IMR-90 (cell line): ENCODE measurements around the gene FARS2. TPM values are rescaled to one million over a fixed set of nuclear protein-coding genes. Genes with fewer than 3 reads are reported as not detected.

ENCODE experiments used
- ATAC-seq: fragments of 200-7000 bp; cut with Tn5 transposase; 2 replicates; pipeline ENCODE4 v1.9.1; 2020; ENCODE audit warnings: low read depth, mild to moderate bottlenecking, moderate library complexity
- BruUV-seq: library from RNA; stranded (reverse); fragments of 400-500 nt; replicated peaks from 2 replicates; lab custom pipeline; 2021; lab: Mats Ljungman, UMichigan
- CTCF ChIA-PET: fragments of 300-600 bp; formaldehyde crosslinking; extraction: SDS; loops from one replicate; lab custom pipeline; 2021; ENCODE audit warnings: antibody characterized with exemption; lab: Yijun Ruan, JAX
- POLR2A ChIA-PET: fragments of 300-600 bp; sonication (Branson Sonifier 250); formaldehyde crosslinking; loops from one replicate; lab custom pipeline; 2022; ENCODE audit warnings: antibody characterized with exemption; ENCODE audit not compliant: unreplicated experiment; lab: Charles Lee
- DNase-seq: peaks from one replicate; pipeline ENCODE4 v3.0.0; 2013
- H2AFZ ChIP-seq: replicated peaks from 2 replicates; pipeline ENCODE3; 2013; ENCODE audit warnings: low read length, mild to moderate bottlenecking; ENCODE audit not compliant: poor library complexity
- H2AK5ac ChIP-seq: 2 replicates; pipeline ENCODE4 v1.6.1; 2013; ENCODE audit warnings: low read depth, low read length, inconsistent platforms
- H2AK9ac ChIP-seq: replicated peaks from 2 replicates; pipeline ENCODE3; 2013; ENCODE audit warnings: mild to moderate bottlenecking, low read depth, low read length, moderate library complexity; ENCODE audit not compliant: poor library complexity
- H2BK120ac ChIP-seq: 2 replicates; pipeline ENCODE4 v1.6.1; 2013; ENCODE audit warnings: low read depth, low read length, inconsistent platforms
- H2BK15ac ChIP-seq: 3 replicates; pipeline ENCODE4 v1.6.1; 2013; ENCODE audit warnings: low read depth, low read length, inconsistent platforms
- H2BK20ac ChIP-seq: 2 replicates; pipeline ENCODE4 v1.6.1; 2013; ENCODE audit warnings: low read depth, mild to moderate bottlenecking, inconsistent platforms, low read length, moderate library complexity
- H2BK5ac ChIP-seq: 2 replicates; pipeline ENCODE4 v1.6.1; 2013; ENCODE audit warnings: mild to moderate bottlenecking, low read depth, low read length, inconsistent platforms; ENCODE audit not compliant: poor library complexity, severe bottlenecking
- H3K14ac ChIP-seq: replicated peaks from 2 replicates; pipeline ENCODE4 v1.6.1; 2013; ENCODE audit warnings: low read depth, low read length, inconsistent platforms
- H3K18ac ChIP-seq: 2 replicates; pipeline ENCODE4 v1.6.1; 2013; ENCODE audit warnings: low read depth, low read length, control low read depth
- H3K23ac ChIP-seq: 2 replicates; pipeline ENCODE4 v1.6.1; 2013; ENCODE audit warnings: low read depth, low read length, inconsistent platforms
- H3K27ac ChIP-seq: 2 replicates; pipeline ENCODE4 v1.5.1; 2013; ENCODE audit warnings: mild to moderate bottlenecking, control low read depth, low read length; ENCODE audit not compliant: insufficient read depth
- H3K27me3 ChIP-seq: 2 replicates; pipeline ENCODE4 v1.6.1; 2013; ENCODE audit warnings: low read length; ENCODE audit not compliant: control insufficient read depth, insufficient read depth
- H3K36me3 ChIP-seq: 2 replicates; pipeline ENCODE4 v1.6.1; 2013; ENCODE audit warnings: low read length, mixed read lengths; ENCODE audit not compliant: control insufficient read depth, insufficient read depth
- H3K4ac ChIP-seq: 2 replicates; pipeline ENCODE4 v1.6.1; 2013; ENCODE audit warnings: low read depth, low read length, inconsistent platforms
- H3K4me1 ChIP-seq: 2 replicates; pipeline ENCODE4 v1.6.1; 2013; ENCODE audit warnings: low read length, mixed read lengths; ENCODE audit not compliant: control insufficient read depth, insufficient read depth
- H3K4me2 ChIP-seq: 2 replicates; pipeline ENCODE4 v1.6.1; 2013; ENCODE audit warnings: low read depth, mild to moderate bottlenecking, control low read depth, low read length, moderate library complexity
- H3K4me3 ChIP-seq: 2 replicates; pipeline ENCODE4 v1.5.1; 2013; ENCODE audit warnings: low read depth, mild to moderate bottlenecking, control low read depth, low read length, moderate library complexity; ENCODE audit not compliant: insufficient read depth
- H3K56ac ChIP-seq: 2 replicates; pipeline ENCODE4 v1.6.1; 2013; ENCODE audit warnings: low read length, inconsistent platforms; ENCODE audit not compliant: insufficient read depth; ENCODE audit errors: extremely low read depth
- H3K79me1 ChIP-seq, 2 experiments: 2 replicates each; pipeline ENCODE4 v1.6.1; 2013; ENCODE audit warnings: low read length in 2 of 2, inconsistent platforms in 1 of 2, low read depth in 1 of 2
- H3K9ac ChIP-seq: 2 replicates; pipeline ENCODE4 v1.6.1; 2013; ENCODE audit warnings: low read depth, low read length, control low read depth
- H3K9me1 ChIP-seq: 2 replicates; pipeline ENCODE4 v1.6.1; 2013; ENCODE audit warnings: low read length, inconsistent platforms; ENCODE audit not compliant: insufficient read depth
- H3K9me3 ChIP-seq: 2 replicates; pipeline ENCODE4 v1.6.1; 2013; ENCODE audit warnings: low read length; ENCODE audit not compliant: control insufficient read depth, insufficient read depth
- H4K20me1 ChIP-seq: 2 replicates; pipeline ENCODE4 v1.6.1; 2013; ENCODE audit warnings: low read length, inconsistent platforms; ENCODE audit not compliant: insufficient read depth
- H4K5ac ChIP-seq: 2 replicates; pipeline ENCODE4 v1.6.1; 2013; ENCODE audit warnings: mild to moderate bottlenecking, low read depth, low read length, control low read depth
- H4K8ac ChIP-seq, 2 experiments: 2 replicates each; pipeline ENCODE4 v1.6.1; 2013; ENCODE audit warnings: low read depth in 2 of 2, low read length in 2 of 2, control low read depth in 1 of 2, inconsistent platforms in 1 of 2
- H4K91ac ChIP-seq: 2 replicates; pipeline ENCODE4 v1.6.1; 2013; ENCODE audit warnings: low read depth, low read length, inconsistent platforms; ENCODE audit not compliant: insufficient read depth
- MAFK ChIP-seq: IDR thresholded peaks from 2 replicates; pipeline ENCODE4 v1.6.1; 2012; ENCODE audit warnings: low read depth, low read length, improper control_type of control experiment
- SMC3 ChIP-seq: fragments of 150-350 bp; IDR thresholded peaks from 2 replicates; pipeline ENCODE4 v1.6.1; 2016; ENCODE audit warnings: low read depth, mild to moderate bottlenecking, antibody characterized with exemption, low read length, moderate library complexity
- WGBS, 2 experiments: methylation state at CpG; one replicate each; pipeline versions ENCODE4 v1.1.5 to v1.1.7; 2013; ENCODE audit warnings: missing lambda C conversion rate in 2 of 2; ENCODE audit not compliant: insufficient read length in 1 of 2; ENCODE audit errors: extremely low coverage in 2 of 2; 5-methylcytosine and 5-hydroxymethylcytosine counted together
- dilution Hi-C: fragments of 300-500 bp; cut with HindIII; formaldehyde crosslinking; loops from one replicate; pipeline ENCODE4 v1.14.3; 2018; ENCODE audit warnings: low sequenced_read_pairs; ENCODE audit not compliant: unreplicated experiment
- in situ Hi-C: fragments of 300-500 bp; cut with MboI; formaldehyde crosslinking; loops from 3 replicates; pipeline ENCODE4 v1.14.3; 2019; ENCODE audit warnings: low sequenced_read_pairs, inconsistent platforms, mixed read lengths
- intact Hi-C: fragments of 100-400 bp; cut with micrococcal nuclease; formaldehyde crosslinking; loops from 2 replicates; pipeline ENCODE4 v1.10.0; 2022
- polyA plus RNA-seq, 3 experiments: library from polyadenylated mRNA; depleted of rRNA; stranded (reverse); fragments of >200 nt; gene quantifications; 2 replicates each; pipeline ENCODE4 v1.2.3, GENCODE V29; 2012; ENCODE audit warnings: low replicate concordance in 1 of 3
- total RNA-seq: library from RNA; depleted of rRNA; stranded (reverse); fragments of >200 nt; gene quantifications from 2 replicates; pipeline ENCODE4 v1.2.3, GENCODE V29; 2012

FARS2 gene
- total and polyA plus RNA-seq, 2 of the 4 experiments (the other 2 are of a cell fraction), result 12.1 to 28.9 TPM

DNA sequence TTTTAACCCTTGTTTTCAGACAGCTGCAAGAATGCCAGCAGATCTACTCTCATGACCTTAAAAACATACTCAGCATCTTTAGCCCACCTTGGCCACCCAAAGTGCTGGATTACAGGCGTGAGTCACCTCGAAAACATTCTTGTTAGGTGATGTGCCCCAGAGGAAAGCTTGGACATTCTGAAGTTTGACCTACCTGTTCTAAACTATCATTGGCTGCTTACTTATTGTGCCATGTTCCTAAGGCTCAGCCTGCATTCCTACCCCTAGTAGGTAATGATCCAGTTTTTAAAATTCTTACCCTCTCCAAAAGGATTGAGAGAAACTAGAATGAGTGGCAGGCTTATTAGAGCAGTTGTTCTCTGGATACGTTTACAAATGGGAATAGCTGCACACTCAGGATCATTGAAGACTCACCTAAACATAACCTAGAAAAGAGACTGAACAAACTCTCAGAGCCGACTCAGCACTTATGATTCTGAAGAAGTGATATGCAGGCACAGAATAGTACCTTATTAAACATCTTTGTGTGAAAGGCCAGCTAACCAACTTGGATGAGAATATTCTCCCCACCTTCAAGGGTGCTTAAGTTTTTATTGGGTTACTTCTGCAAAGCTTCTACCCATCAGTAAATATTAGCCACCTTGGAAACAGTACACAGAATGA is 383.3 kb downstream of the FARS2 start:
- H2BK15ac ChIP-seq, result no peak overlapping the region
- H2BK120ac ChIP-seq, result no peak overlapping the region
- H2AFZ ChIP-seq, result no peak overlapping the region
- H3K36me3 ChIP-seq, result no peaks in the 10 kb centered on the region
- no CpG with 5 or more reads among the region's 4 CpGs for WGBS, 2 experiments
- H3K4me3 ChIP-seq, result no peak overlapping the region
- H3K4me2 ChIP-seq, result no peak overlapping the region
- no peak for TF ChIP-seq SMC3
- TF ChIP-seq MAFK, result peak; percentile 85
- no peak overlapping the region for H2AK5ac ChIP-seq
- no peak for ATAC-seq
- BruUV-seq, result no TSS peak
- H3K18ac ChIP-seq, result no peak overlapping the region
- H2BK20ac ChIP-seq, result no peak overlapping the region
- H3K56ac ChIP-seq, result no peak overlapping the region
- H3K9ac ChIP-seq, result no peak overlapping the region
- no peak overlapping the region for H2AK9ac ChIP-seq
- in situ Hi-C loops (no loop called here), intact Hi-C loops (no loop called here), dilution Hi-C loops (no loop called here)
- POLR2A ChIA-PET, result no interaction called here
- no peak overlapping the region for H3K14ac ChIP-seq
- no peaks in the 10 kb centered on the region for H4K20me1 ChIP-seq
- H3K79me1 ChIP-seq, result no peaks in the 10 kb centered on the region
- no peak for DNase-seq
- no peak overlapping the region for H3K4ac ChIP-seq
- H3K23ac ChIP-seq, result no peak overlapping the region
- H3K9me3 ChIP-seq, result peaks cover 9% of the 10 kb centered on the region; the same call in 1 of the 2 replicates
- CTCF ChIA-PET, result no interaction called here
- no peak overlapping the region for H4K91ac ChIP-seq
- H4K8ac ChIP-seq, result no peak overlapping the region
- H2BK5ac ChIP-seq, result no peak overlapping the region
- H3K27me3 ChIP-seq, result no peaks in the 10 kb centered on the region
- no peak overlapping the region for H3K27ac ChIP-seq
- no peak overlapping the region for H4K5ac ChIP-seq
- no peaks in the 10 kb centered on the region for H3K4me1 ChIP-seq
- no peaks in the 10 kb centered on the region for H3K9me1 ChIP-seq
